ENCODE measurements around the gene NMNAT3. TPM values are rescaled to one million over a fixed set of nuclear protein-coding genes. Genes with fewer than 3 reads are reported as not detected.
"Not testable (repeated sequence)": the region's sequence is repeated elsewhere in the genome, so short reads cannot be mapped to it uniquely, and the experiment has no call there.

The NMNAT3 gene
- total RNA-seq, 4 donors from 2014 or later, result 25.0 to 41.7 (median 30.1) TPM

DNA sequence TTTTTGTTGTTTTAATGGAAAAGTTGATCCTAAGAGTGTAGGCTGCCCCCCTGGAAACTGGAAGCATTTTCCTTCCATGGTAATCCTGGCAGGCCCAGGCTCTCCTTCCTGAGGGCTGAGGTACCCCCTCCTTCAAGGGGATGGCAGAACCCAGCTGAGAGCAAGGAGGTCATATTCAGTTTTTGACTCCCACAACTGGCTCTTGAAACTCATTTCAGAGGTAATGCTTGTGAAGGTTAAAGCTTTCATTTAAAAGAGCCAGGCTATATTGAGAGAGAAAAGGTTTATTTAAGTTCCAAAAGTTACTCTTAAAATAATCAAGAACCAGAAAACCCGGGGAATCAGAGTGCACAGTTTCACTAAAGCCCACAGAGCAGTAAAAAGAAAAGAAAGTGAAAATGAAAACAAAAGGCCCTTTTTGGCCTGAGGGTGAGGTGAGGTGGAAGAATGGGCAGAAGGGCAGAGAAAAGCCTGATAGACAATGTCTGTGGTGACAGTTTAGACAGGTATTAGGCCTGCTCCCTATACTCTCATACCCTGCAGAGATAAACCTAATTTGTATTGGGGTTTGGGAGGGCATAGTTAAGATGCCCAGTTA lies 91.3 kb downstream of the NMNAT3 start:
- TF ChIP-seq EP300 (IDR thresholded peaks at IDR 0.05) (no peak), POLR2AphosphoS5 (IDR thresholded peaks at IDR 0.05) (no peak), POLR2A (IDR thresholded peaks at IDR 0.05) (no peak)
- TF ChIP-seq, protein P1, sequence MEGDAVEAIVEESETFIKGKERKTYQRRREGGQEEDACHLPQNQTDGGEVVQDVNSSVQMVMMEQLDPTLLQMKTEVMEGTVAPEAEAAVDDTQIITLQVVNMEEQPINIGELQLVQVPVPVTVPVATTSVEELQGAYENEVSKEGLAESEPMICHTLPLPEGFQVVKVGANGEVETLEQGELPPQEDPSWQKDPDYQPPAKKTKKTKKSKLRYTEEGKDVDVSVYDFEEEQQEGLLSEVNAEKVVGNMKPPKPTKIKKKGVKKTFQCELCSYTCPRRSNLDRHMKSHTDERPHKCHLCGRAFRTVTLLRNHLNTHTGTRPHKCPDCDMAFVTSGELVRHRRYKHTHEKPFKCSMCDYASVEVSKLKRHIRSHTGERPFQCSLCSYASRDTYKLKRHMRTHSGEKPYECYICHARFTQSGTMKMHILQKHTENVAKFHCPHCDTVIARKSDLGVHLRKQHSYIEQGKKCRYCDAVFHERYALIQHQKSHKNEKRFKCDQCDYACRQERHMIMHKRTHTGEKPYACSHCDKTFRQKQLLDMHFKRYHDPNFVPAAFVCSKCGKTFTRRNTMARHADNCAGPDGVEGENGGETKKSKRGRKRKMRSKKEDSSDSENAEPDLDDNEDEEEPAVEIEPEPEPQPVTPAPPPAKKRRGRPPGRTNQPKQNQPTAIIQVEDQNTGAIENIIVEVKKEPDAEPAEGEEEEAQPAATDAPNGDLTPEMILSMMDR (IDR thresholded peaks at IDR 0.05), result no peak
- Histone ChIP-seq H3K36me3 (no peaks in the 10 kb centered on the region), H3K4me3 (no peak overlapping the region), H3K9me3 (no peaks in the 10 kb centered on the region), H3K27me3 (no peaks in the 10 kb centered on the region), H3K27ac (no peak overlapping the region), H3K4me1 (no peaks in the 10 kb centered on the region)
- no peak for DNase-seq (ENCODE audit: low spot score in 2 of 2)
- 80% methylated on average over 1 of the region's 1 CpG for WGBS

DNA sequence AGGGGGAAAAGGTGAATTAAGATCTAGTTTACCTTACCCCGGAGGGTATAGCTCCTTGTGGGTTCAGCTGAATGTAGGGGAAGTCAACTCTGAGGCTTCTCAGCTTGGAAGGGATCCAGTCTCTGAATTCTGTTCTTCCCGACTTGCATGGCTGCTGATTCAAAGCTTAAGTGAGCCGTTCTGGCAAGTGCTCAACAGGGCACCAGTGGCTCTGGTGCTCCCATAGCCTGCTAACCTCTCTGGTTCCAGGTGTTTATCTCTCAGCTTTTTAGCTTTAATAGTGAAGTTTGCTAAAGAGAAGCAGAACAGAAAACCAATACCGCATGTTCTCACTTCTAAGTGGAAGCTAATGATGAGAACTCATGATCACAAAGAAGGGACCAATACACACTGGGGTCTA lies 92.0 kb downstream of the NMNAT3 start:
- DNase-seq (ENCODE audit: low spot score in 2 of 2), result no peak
- TF ChIP-seq POLR2AphosphoS5 (IDR thresholded peaks at IDR 0.05), result no peak
- no peak overlapping the region for H3K27ac ChIP-seq
- no peaks in the 10 kb centered on the region for H3K9me3 ChIP-seq
- no peaks in the 10 kb centered on the region for H3K27me3 ChIP-seq
- no peaks in the 10 kb centered on the region for H3K36me3 ChIP-seq
- H3K4me3 ChIP-seq, result no peak overlapping the region
- no peaks in the 10 kb centered on the region for H3K4me1 ChIP-seq
- WGBS, result 65% methylated on average over 4 of the region's 4 CpGs

DNA sequence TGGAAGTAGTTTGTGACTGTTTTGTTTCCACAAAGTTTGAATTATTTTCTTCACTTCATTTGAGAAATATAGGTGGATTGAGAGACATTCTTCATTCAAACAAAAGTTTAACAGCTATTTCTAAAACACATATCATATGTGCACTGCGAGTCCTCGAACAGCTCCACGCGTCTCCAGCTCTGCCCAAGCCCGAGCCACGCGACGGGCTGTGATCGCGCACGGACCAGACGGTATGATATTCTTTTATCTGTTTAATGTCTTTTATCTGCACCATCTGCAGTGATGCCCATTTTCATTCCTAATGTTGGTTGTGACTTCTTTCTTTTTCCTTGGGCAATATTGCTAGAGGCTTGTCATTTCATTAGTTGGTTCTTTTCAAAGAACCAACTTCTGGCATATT lies 94.1 kb downstream of the NMNAT3 start:
- H3K9me3 ChIP-seq; DNase-seq (ENCODE audit: low spot score in 2 of 2); H3K27ac ChIP-seq; H3K27me3 ChIP-seq; H3K4me1 ChIP-seq; H3K36me3 ChIP-seq; H3K4me3 ChIP-seq: not testable (repeated sequence)
- WGBS, result 92% methylated on average over 12 of the region's 12 CpGs

DNA sequence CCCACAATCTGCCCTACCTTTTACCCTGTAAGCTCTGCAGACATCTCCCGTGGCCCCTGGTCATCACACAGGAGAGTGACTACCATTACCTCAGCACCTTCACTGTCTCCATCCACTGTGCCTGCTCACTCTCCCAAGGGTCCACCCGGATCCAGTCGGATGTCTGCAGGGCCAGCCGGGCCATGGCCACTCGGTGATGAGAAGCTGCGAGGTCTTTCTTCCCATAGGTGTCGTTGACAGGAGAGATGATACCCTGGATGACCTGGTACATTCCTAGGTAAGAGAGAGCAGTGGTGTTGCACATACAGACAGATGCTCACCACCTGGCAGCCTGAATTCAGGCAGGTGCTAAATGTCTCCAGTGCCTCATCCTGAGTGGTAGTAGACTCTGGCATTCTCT lies 99.0 kb downstream of the NMNAT3 start:
- Histone ChIP-seq H3K36me3 (peaks cover 5% of the 10 kb centered on the region), H3K27ac (no peak overlapping the region), H3K9me3 (no peaks in the 10 kb centered on the region), H3K27me3 (no peaks in the 10 kb centered on the region), H3K4me3 (no peak overlapping the region), H3K4me1 (no peaks in the 10 kb centered on the region)
- WGBS, result 97% methylated on average over 7 of the region's 7 CpGs
- TF ChIP-seq POLR2AphosphoS5 (IDR thresholded peaks at IDR 0.05) (no peak), EP300 (IDR thresholded peaks at IDR 0.05) (no peak), POLR2A (IDR thresholded peaks at IDR 0.05) (no peak)
- TF ChIP-seq, protein P1 (IDR thresholded peaks at IDR 0.05), result no peak
- no peak for DNase-seq (ENCODE audit: low spot score in 2 of 2)

DNA sequence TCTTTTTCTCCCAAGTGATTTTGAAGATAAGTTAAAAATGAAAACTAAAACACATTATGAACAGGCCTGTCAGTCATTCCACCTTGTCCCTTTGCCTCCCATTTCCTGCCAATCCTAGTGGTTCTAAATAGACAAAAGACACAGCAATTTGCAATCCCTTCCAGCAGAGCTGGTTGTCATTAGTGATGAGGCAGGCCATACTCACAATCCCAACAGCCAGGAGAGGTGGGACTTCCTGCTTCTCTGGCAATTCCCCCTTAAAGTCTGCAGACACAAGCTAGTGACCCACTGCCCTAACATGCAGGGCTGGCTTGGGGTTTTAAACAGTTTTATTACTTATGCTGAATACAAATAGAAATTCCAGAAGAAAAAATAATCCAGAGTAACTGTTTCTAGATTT lies 99.9 kb downstream of the NMNAT3 start:
- TF ChIP-seq POLR2A (IDR thresholded peaks at IDR 0.05), result no peak
- no peak for TF ChIP-seq POLR2AphosphoS5 (IDR thresholded peaks at IDR 0.05)
- TF ChIP-seq, protein P1 (IDR thresholded peaks at IDR 0.05), result no peak
- no peak for TF ChIP-seq EP300 (IDR thresholded peaks at IDR 0.05)
- no peak for DNase-seq (ENCODE audit: low spot score in 2 of 2)
- Histone ChIP-seq H3K4me1 (no peaks in the 10 kb centered on the region), H3K27me3 (no peaks in the 10 kb centered on the region), H3K4me3 (no peak overlapping the region), H3K36me3 (peaks cover 5% of the 10 kb centered on the region), H3K27ac (no peak overlapping the region), H3K9me3 (no peaks in the 10 kb centered on the region)

DNA sequence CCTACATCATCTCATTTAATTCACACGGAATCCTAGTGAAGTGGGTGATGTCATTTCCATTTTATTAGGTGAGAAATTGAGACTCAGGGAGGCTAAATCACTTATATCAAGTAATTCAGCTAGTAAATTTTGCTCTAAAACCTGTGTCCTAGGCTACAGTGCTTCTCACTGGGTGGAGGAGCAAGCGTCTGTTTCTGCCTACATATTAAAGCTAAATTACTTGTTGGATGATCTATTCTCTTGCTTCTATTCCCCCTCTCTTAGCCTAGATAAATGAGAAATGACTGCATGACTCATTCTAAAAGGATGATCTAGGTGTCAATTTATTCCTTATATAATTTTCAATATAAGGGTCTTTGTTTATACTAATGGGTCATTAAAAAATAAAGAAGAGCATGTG lies 100.4 kb downstream of the NMNAT3 start:
- Histone ChIP-seq H3K9me3 (no peaks in the 10 kb centered on the region), H3K27me3 (no peaks in the 10 kb centered on the region), H3K36me3 (peaks cover 5% of the 10 kb centered on the region), H3K4me1 (no peaks in the 10 kb centered on the region), H3K4me3 (no peak overlapping the region), H3K27ac (no peak overlapping the region)
- WGBS, result 92% methylated on average over 2 of the region's 2 CpGs
- no peak for DNase-seq (ENCODE audit: low spot score in 2 of 2)
- TF ChIP-seq EP300 (IDR thresholded peaks at IDR 0.05) (no peak), POLR2A (IDR thresholded peaks at IDR 0.05) (no peak), POLR2AphosphoS5 (IDR thresholded peaks at IDR 0.05) (no peak)
- TF ChIP-seq, protein P1 (IDR thresholded peaks at IDR 0.05), result no peak
